Right cardiac atrium (tissue), 5 donors: ENCODE measurements around the gene KCNK16. TPM values are rescaled to one million over a fixed set of nuclear protein-coding genes. Genes with fewer than 3 reads are reported as not detected.

Experiments used
- ATAC-seq, 2 donors: fragments of 200-7000 bp; cut with Tn5 transposase; one replicate each; pipeline versions ENCODE4 v1.8.0 to v1.9.1; 2020; ENCODE audit warnings: moderate library complexity in 2 of 2, mild to moderate bottlenecking in 1 of 2
- DNase-seq, 3 donors: peaks; one replicate each; pipeline ENCODE4 v3.0.0-alpha.2; 2020
- H3K27ac ChIP-seq: one replicate; pipeline ENCODE4 v1.5.1; 2013; ENCODE audit warnings: mild to moderate bottlenecking, low read length, control low read depth, moderate library complexity
- H3K27me3 ChIP-seq: one replicate; pipeline ENCODE4 v1.6.1; 2013; ENCODE audit not compliant: control insufficient read depth, insufficient read depth
- H3K4me1 ChIP-seq: one replicate; pipeline ENCODE4 v1.6.1; 2013; ENCODE audit warnings: low read length; ENCODE audit not compliant: control insufficient read depth, insufficient read depth
- H3K4me3 ChIP-seq: one replicate; pipeline ENCODE4 v1.5.1; 2013; ENCODE audit warnings: low read length, control low read depth
- H3K9me3 ChIP-seq: one replicate; pipeline ENCODE4 v1.6.1; 2013; ENCODE audit warnings: low read length; ENCODE audit not compliant: control insufficient read depth
- WGBS: extraction: QIAGEN DNeasy Blood & Tissue Kit; methylation state at CpG from one replicate; pipeline ENCODE4 v1.1.7; 2013; 5-methylcytosine and 5-hydroxymethylcytosine counted together
- intact Hi-C, 4 donors: fragments of 100-400 bp; cut with DNase I; formaldehyde crosslinking; loops; one replicate each; pipeline versions ENCODE4 v1.11.0 to v1.14.0; 2022 to 2023
- long read RNA-seq, 4 donors: library from polyadenylated mRNA; unstranded; transcript quantifications; one replicate each; pipeline ENCODE4 v2.0.0, GENCODE V29; 2020 to 2021
- polyA plus RNA-seq: library from polyadenylated mRNA; stranded (reverse); fragments of 200-250 nt; gene quantifications from one replicate; pipeline ENCODE4 v1.2.3, GENCODE V29; 2013
- total RNA-seq, 4 donors: library from RNA; stranded (reverse); fragmentation: NEBNext Ultra II Directional; extraction: Animal tissue kit (Norgen Biotek cat#: 25700); gene quantifications; one replicate each; pipeline ENCODE4 v1.2.1, GENCODE V29; 2021
- donor health status: healthy with polysubstance abuse.
- donor health status: DM: no; HTN: yes; CAD: no.
- donor health status: DM: no; HTN: no; CAD: no.
- donor health status: DM: no; HTN: yes; CAD: no; lungs with severe emphysema.
- donor health status: DM: yes; HTN: yes; CAD: no.

The KCNK16 gene
- not detected for total RNA-seq
- not detected for polyA plus RNA-seq
- long read RNA-seq, donor 1: 0 reads
- long read RNA-seq, donor 2: 0 reads
- long read RNA-seq, donor 3: 0 reads
- long read RNA-seq, donor 4: 0 reads

- no peak for DNase-seq
- H3K4me1 ChIP-seq: peaks cover 2% of the 10 kb centered on the region
- ATAC-seq: no peak
- 79% methylated on average over 11 of the region's 11 CpGs for WGBS
- H3K9me3 ChIP-seq: no peaks in the 10 kb centered on the region
- H3K27me3 ChIP-seq: no peaks in the 10 kb centered on the region
- H3K4me3 ChIP-seq: no peak within 1 kb of the TSS
- intact Hi-C loops: no loop called here
- no peak within 1 kb of the TSS for H3K27ac ChIP-seq
Measured at GRCh38 chr6:39322306-39322850, at the start of gene KCNK16. Gene KCNK16, minus strand, starts transcription at chr6:39322702. Its CDS starts 162 bp downstream, at chr6:39322540.

GRCh38 chr6:39370390-39370789 is 47.9 kb upstream of the KCNK16 start:
- no peak for ATAC-seq
- no peaks in the 10 kb centered on the region for H3K27me3 ChIP-seq

GRCh38 chr6:39369987-39370386 is 47.5 kb upstream of the KCNK16 start:
- H3K27me3 ChIP-seq: no peaks in the 10 kb centered on the region
- WGBS: 47% methylated on average over 1 of the region's 1 CpG
- no peaks in the 10 kb centered on the region for H3K9me3 ChIP-seq
- H3K4me1 ChIP-seq: no peaks in the 10 kb centered on the region
- no peak for DNase-seq
- intact Hi-C loops: loop anchor here in 2 of 4 donors (10.0 kb wide), 2 partner anchors 525 to 935 kb away; no protein-coding TSS in a partner anchor
- H3K4me3 ChIP-seq: no peak overlapping the region
- H3K27ac ChIP-seq: no peak overlapping the region
- no peak for ATAC-seq

More at GRCh38 chr6:39370390-39370789, 47.9 kb upstream of the KCNK16 start:
- no peak for DNase-seq
- H3K9me3 ChIP-seq: no peaks in the 10 kb centered on the region
- no peak overlapping the region for H3K4me3 ChIP-seq
- H3K4me1 ChIP-seq: no peaks in the 10 kb centered on the region
- intact Hi-C loops: no loop called here
- H3K27ac ChIP-seq: no peak overlapping the region
- 72% methylated on average over 3 of the region's 3 CpGs for WGBS

- no peaks in the 10 kb centered on the region for H3K9me3 ChIP-seq
- no peaks in the 10 kb centered on the region for H3K4me1 ChIP-seq
- no peak for DNase-seq
- no peaks in the 10 kb centered on the region for H3K27me3 ChIP-seq
- intact Hi-C loops: loop anchor here in 2 of 4 donors (10.0 kb wide), 2 partner anchors 527 to 937 kb away; no protein-coding TSS in a partner anchor
- WGBS: 70% methylated on average over 3 of the region's 3 CpGs
- no peak overlapping the region for H3K27ac ChIP-seq
- ATAC-seq: no peak
- no peak overlapping the region for H3K4me3 ChIP-seq
Measured at GRCh38 chr6:39367700-39368099, 45.2 kb upstream of the KCNK16 start.

GRCh38 chr6:39366931-39367618 is 44.6 kb upstream of the KCNK16 start:
- no peaks in the 10 kb centered on the region for H3K27me3 ChIP-seq
- no peak for DNase-seq
- no peak overlapping the region for H3K27ac ChIP-seq
- H3K4me1 ChIP-seq: no peaks in the 10 kb centered on the region
- intact Hi-C loops: loop anchor here in 2 of 4 donors (10.0 kb wide), 2 partner anchors 528 to 938 kb away; no protein-coding TSS in a partner anchor
- WGBS: 62% methylated on average over 9 of the region's 9 CpGs
- H3K9me3 ChIP-seq: no peaks in the 10 kb centered on the region
- ATAC-seq: no peak
- no peak overlapping the region for H3K4me3 ChIP-seq

- 87% methylated on average over 13 of the region's 13 CpGs for WGBS
- intact Hi-C loops: loop anchor here in 2 of 4 donors (10.0 kb wide), 2 partner anchors 529 to 939 kb away; no protein-coding TSS in a partner anchor
- Histone ChIP-seq H3K4me3 (no peak overlapping the region), H3K9me3 (no peaks in the 10 kb centered on the region), H3K27me3 (no peaks in the 10 kb centered on the region), H3K4me1 (no peaks in the 10 kb centered on the region), H3K27ac (no peak overlapping the region)
- ATAC-seq: no peak
- no peak for DNase-seq
Measured at GRCh38 chr6:39365281-39366074, 43.0 kb upstream of the KCNK16 start.

GRCh38 chr6:39363280-39363679 is 40.8 kb upstream of the KCNK16 start:
- no peak overlapping the region for H3K4me3 ChIP-seq
- ATAC-seq: no peak
- no peak for DNase-seq
- intact Hi-C loops: loop anchor here in 2 of 4 donors (10.0 kb wide), 2 partner anchors 532 to 942 kb away; no protein-coding TSS in a partner anchor
- H3K27ac ChIP-seq: no peak overlapping the region
- 85% methylated on average over 8 of the region's 8 CpGs for WGBS
- no peaks in the 10 kb centered on the region for H3K27me3 ChIP-seq
- H3K4me1 ChIP-seq: no peaks in the 10 kb centered on the region
- no peaks in the 10 kb centered on the region for H3K9me3 ChIP-seq

- Histone ChIP-seq H3K27me3 (no peaks in the 10 kb centered on the region), H3K4me3 (no peak overlapping the region), H3K4me1 (no peaks in the 10 kb centered on the region), H3K9me3 (no peaks in the 10 kb centered on the region), H3K27ac (no peak overlapping the region)
- WGBS: 31% methylated on average over 3 of the region's 3 CpGs
- ATAC-seq (peak in 1 of 2 donors; percentile 10), DNase-seq (no peak)
- intact Hi-C loops: loop anchor here in 2 of 4 donors (10.0 kb wide), 2 partner anchors 532 to 942 kb away; no protein-coding TSS in a partner anchor
Measured at GRCh38 chr6:39362487-39362865, 40.0 kb upstream of the KCNK16 start.

GRCh38 chr6:39361657-39362486 is 39.4 kb upstream of the KCNK16 start:
- WGBS: 36% methylated on average over 21 of the region's 21 CpGs
- ATAC-seq (peak; percentile 80 to 81), DNase-seq (peak; percentile 61 to 79 (median 78))
- intact Hi-C loops: loop anchor here in 2 of 4 donors (10.0 kb wide), 2 partner anchors 533 to 943 kb away; no protein-coding TSS in a partner anchor
- no peak overlapping the region for H3K4me3 ChIP-seq
- H3K4me1 ChIP-seq: no peaks in the 10 kb centered on the region
- no peaks in the 10 kb centered on the region for H3K9me3 ChIP-seq
- H3K27me3 ChIP-seq: no peaks in the 10 kb centered on the region
- no peak overlapping the region for H3K27ac ChIP-seq

- H3K9me3 ChIP-seq: no peaks in the 10 kb centered on the region
- DNase-seq: no peak
- intact Hi-C loops: loop anchor here in 2 of 4 donors (10.0 kb wide), 2 partner anchors 534 to 944 kb away; no protein-coding TSS in a partner anchor
- no peak for ATAC-seq
- no peak overlapping the region for H3K27ac ChIP-seq
- no peak overlapping the region for H3K4me3 ChIP-seq
- no peaks in the 10 kb centered on the region for H3K4me1 ChIP-seq
- 92% methylated on average over 9 of the region's 9 CpGs for WGBS
- no peaks in the 10 kb centered on the region for H3K27me3 ChIP-seq
Measured at GRCh38 chr6:39360378-39360777, 37.9 kb upstream of the KCNK16 start.
